GM12878 (cell line): Measurements from ENCODE around the gene KIF6. TPM values are rescaled to one million over a fixed set of nuclear protein-coding genes. Genes with fewer than 3 reads are reported as not detected.

ENCODE experiments used
- ATAC-seq: fragments of 200-7000 bp; cut with Tn5 transposase; 3 replicates; pipeline ENCODE4 v1.9.1; 2020; ENCODE audit warnings: mild to moderate bottlenecking, moderate library complexity
- BruUV-seq: library from RNA; stranded (reverse); fragments of 400-500 nt; replicated peaks from 2 replicates; lab custom pipeline; 2021; lab: Mats Ljungman, UMichigan
- CTCF ChIA-PET: fragments of 300-600 bp; sonication (Branson Sonifier 250); formaldehyde crosslinking; extraction: SDS; loops from one replicate; lab custom pipeline; 2021; ENCODE audit warnings: inconsistent platforms; lab: Yijun Ruan, JAX
- POLR2A ChIA-PET: fragments of 350-600 bp; formaldehyde crosslinking; extraction: SDS; loops from one replicate; lab custom pipeline; 2021; ENCODE audit warnings: inconsistent platforms; lab: Charles Lee
- RAD21 ChIA-PET: fragments of 300-600 bp; sonication (Branson Sonifier 250); formaldehyde crosslinking; loops from one replicate; lab custom pipeline; 2023; ENCODE audit warnings: antibody characterized with exemption; ENCODE audit not compliant: unreplicated experiment; lab: Charles Lee
- SMC1A ChIA-PET: fragments of 300-600 bp; sonication (Branson Sonifier 250); formaldehyde crosslinking; loops from one replicate; lab custom pipeline; 2023; ENCODE audit not compliant: unreplicated experiment, uncharacterized antibody; lab: Charles Lee
- DNase-seq: peaks from one replicate; pipeline ENCODE4 v3.0.0-alpha.2; 2011; ENCODE audit warnings: low read depth, low spot score
- FAIRE-seq: peaks from 3 replicates; lab custom pipeline; 2011; peaks lifted over from hg19 to GRCh38; lab: Jason Lieb, UNC
- H2AFZ ChIP-seq: 2 replicates; pipeline ENCODE4 v1.6.0; 2011; ENCODE audit warnings: low read depth, low read length, control low read depth; ENCODE audit not compliant: control insufficient read depth
- H3K27ac ChIP-seq: 2 replicates; pipeline ENCODE4 v1.5.1; 2011; ENCODE audit warnings: control low read depth; ENCODE audit not compliant: control insufficient read depth, insufficient read depth
- H3K27me3 ChIP-seq, 2 experiments: replicated peaks in 1 of 2; 2 replicates each; pipeline versions ENCODE4 v1.6.0 to v1.6.1; 2011; ENCODE audit warnings: low read length in 1 of 2; ENCODE audit not compliant: control insufficient read depth in 2 of 2, insufficient read depth in 2 of 2
- H3K36me3 ChIP-seq, 2 experiments: 2 replicates each; pipeline ENCODE4 v1.5.1; 2011; ENCODE audit warnings: low read length in 1 of 2; ENCODE audit not compliant: control insufficient read depth in 2 of 2, insufficient read depth in 2 of 2
- H3K4me1 ChIP-seq: 2 replicates; pipeline ENCODE4 v1.6.1; 2011; ENCODE audit warnings: mild to moderate bottlenecking, low read length, moderate library complexity, mixed read lengths; ENCODE audit not compliant: control insufficient read depth, insufficient read depth
- H3K4me2 ChIP-seq: 2 replicates; pipeline ENCODE4 v1.6.0; 2011; ENCODE audit warnings: control low read depth; ENCODE audit not compliant: control insufficient read depth, insufficient read depth
- H3K4me3 ChIP-seq: fragments of 200-600 bp; sonication (generic); 2 replicates; pipeline ENCODE4 v1.5.1; 2016
- H3K79me2 ChIP-seq: 2 replicates; pipeline ENCODE4 v1.6.0; 2011; ENCODE audit warnings: low read length; ENCODE audit not compliant: control insufficient read depth, insufficient read depth
- H3K9ac ChIP-seq: 2 replicates; pipeline ENCODE4 v1.8.0; 2011; ENCODE audit warnings: low read length, control low read depth, mixed read lengths; ENCODE audit not compliant: control insufficient read depth, insufficient read depth
- H3K9me3 ChIP-seq: replicated peaks from 3 replicates; pipeline ENCODE4 v1.5.1; 2011; ENCODE audit warnings: mild to moderate bottlenecking, low read length; ENCODE audit not compliant: control insufficient read depth, insufficient read depth
- H4K20me1 ChIP-seq: 2 replicates; pipeline ENCODE4 v1.6.0; 2011; ENCODE audit not compliant: control insufficient read depth, insufficient read depth
- FOS ChIP-seq: IDR thresholded peaks from 3 replicates; pipeline ENCODE4 v1.6.1; 2011; ENCODE audit warnings: borderline replicate concordance; ENCODE audit not compliant: insufficient read length; ENCODE audit errors: extremely low read depth
- LARP7 ChIP-seq: fragments of 450-650 bp; IDR thresholded peaks from 2 replicates; pipeline ENCODE4 v1.6.1; 2017; ENCODE audit warnings: mild to moderate bottlenecking
- MXI1 ChIP-seq: fragments of 150-350 bp; IDR thresholded peaks from 2 replicates; pipeline ENCODE4 v1.6.1; 2011; ENCODE audit warnings: low read depth, mild to moderate bottlenecking, inconsistent platforms, low read length, improper control_type of control experiment
- NRF1 ChIP-seq: conservative IDR thresholded peaks from 2 replicates; pipeline ENCODE4 v1.6.1; 2011; ENCODE audit warnings: mild to moderate bottlenecking, low read depth, low read length, improper control_type of control experiment
- POLR2AphosphoS2 ChIP-seq: IDR thresholded peaks from 2 replicates; pipeline ENCODE4 v1.6.1; 2011; ENCODE audit warnings: low read depth, mild to moderate bottlenecking, low read length, improper control_type of control experiment, moderate library complexity
- ZNF274 ChIP-seq: IDR thresholded peaks from one replicate; pipeline ENCODE4 v1.8.0; 2011; ENCODE audit not compliant: insufficient read length, insufficient read depth
- WGBS: methylation state at CpG from one replicate; pipeline ENCODE4 v1.1.6; 2016; ENCODE audit warnings: low lambda C conversion rate; ENCODE audit not compliant: insufficient replicate concordance, insufficient coverage; ENCODE audit errors: missing lambda C conversion rate; 5-methylcytosine and 5-hydroxymethylcytosine counted together
- in situ Hi-C: fragments of 300-500 bp; cut with MboI; formaldehyde crosslinking; loops from 9 replicates; pipeline ENCODE4 v1.14.3; 2018; ENCODE audit warnings: mixed read lengths
- intact Hi-C: fragments of 100-400 bp; cut with micrococcal nuclease; formaldehyde crosslinking; loops from one replicate; pipeline ENCODE4 v1.14.2; 2022; ENCODE audit not compliant: unreplicated experiment
- polyA plus RNA-seq, 11 experiments: library from polyadenylated mRNA; depleted of rRNA in 4 of 11; unstranded in 6 of 11; stranded (reverse) in 5 of 11; fragments of >200 nt; fragmentation: Nextera tagmentation in 4 of 11; fragmentation: Illumina TruSeq in 1 of 11; extraction: Ambion mirVana in 4 of 11; extraction: Trizol in 1 of 11; gene quantifications; 1 replicate in 1 of 11; 2 replicates in 10 of 11; pipeline versions ENCODE4 v1.2.1 to v1.2.3, GENCODE V29; 2011 to 2016; ENCODE audit warnings: inconsistent platforms in 2 of 11, missing spikeins in 2 of 11, low read depth in 1 of 11
- total RNA-seq, 4 experiments: library from RNA; depleted of rRNA in 3 of 4; stranded (reverse); fragments of >200 nt in 3 of 4; fragmentation: Illumina TruSeq in 1 of 4; extraction: Trizol in 1 of 4; gene quantifications; 2 replicates each; pipeline versions ENCODE4 v1.2.1 to v1.2.3, GENCODE V29; 2013 to 2021
- TF ChIP-seq, protein P1 (sequence below), 3 experiments: IDR thresholded peaks in 2 of 3; conservative IDR thresholded peaks in 1 of 3; 2 replicates each; pipeline ENCODE4 v1.5.1; 2011; ENCODE audit warnings: low read depth in 3 of 3, low read length in 3 of 3, mild to moderate bottlenecking in 3 of 3, control low read depth in 2 of 3, moderate library complexity in 2 of 3, inconsistent platforms in 1 of 3, mixed read lengths in 1 of 3; ENCODE audit not compliant: control insufficient read depth in 2 of 3, insufficient read depth in 1 of 3; ENCODE audit errors: extremely low read depth in 1 of 3
- TF ChIP-seq, protein P2 (sequence below): fragments of 450-650 bp; formaldehyde crosslinking; IDR thresholded peaks from 2 replicates; pipeline ENCODE4 v1.4.0; 2022; ENCODE audit warnings: mild to moderate bottlenecking, moderate library complexity
- TF ChIP-seq, protein P3 (sequence below): IDR thresholded peaks from 2 replicates; pipeline ENCODE4 v1.6.1; 2012; ENCODE audit warnings: mild to moderate bottlenecking, low read depth, low read length
- TF ChIP-seq, protein P4 (sequence below): fragments of 450-650 bp; IDR thresholded peaks from 2 replicates; pipeline ENCODE4 v1.6.1; 2016; ENCODE audit warnings: mild to moderate bottlenecking
- TF ChIP-seq, protein P5 (sequence below): IDR thresholded peaks from 2 replicates; pipeline ENCODE4 v1.6.1; 2011; ENCODE audit warnings: low read depth, low read length, improper control_type of control experiment, borderline replicate concordance

Gene KIF6
- total and polyA plus RNA-seq, 10 of the 15 experiments (the other 5 are each of a cell fraction or from before 2014, with no cell fraction given), result 0.09 to 1.0 (median 0.28) TPM

DNA sequence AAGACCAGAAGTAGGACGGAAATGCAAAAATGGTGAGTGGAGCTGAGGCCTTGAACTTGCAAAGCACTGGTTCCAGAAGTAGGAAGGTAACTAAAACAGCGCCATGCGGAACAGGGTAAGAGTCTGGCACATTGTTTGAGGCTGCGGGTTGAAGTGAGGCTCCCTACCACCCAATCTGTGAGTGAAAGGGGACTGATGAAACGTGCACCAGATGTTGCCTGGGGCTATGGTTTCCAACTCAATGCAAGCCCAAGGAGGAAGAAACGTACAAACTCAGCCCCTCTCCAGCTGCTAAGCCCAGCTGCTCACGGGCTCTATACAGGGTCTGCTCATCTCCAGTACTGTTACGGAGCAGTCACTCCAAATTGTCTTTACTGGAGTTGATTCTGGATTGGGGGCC lies 334.0 kb downstream of the KIF6 start:
- no peaks in the 10 kb centered on the region for H4K20me1 ChIP-seq
- TF ChIP-seq, protein P1, sequence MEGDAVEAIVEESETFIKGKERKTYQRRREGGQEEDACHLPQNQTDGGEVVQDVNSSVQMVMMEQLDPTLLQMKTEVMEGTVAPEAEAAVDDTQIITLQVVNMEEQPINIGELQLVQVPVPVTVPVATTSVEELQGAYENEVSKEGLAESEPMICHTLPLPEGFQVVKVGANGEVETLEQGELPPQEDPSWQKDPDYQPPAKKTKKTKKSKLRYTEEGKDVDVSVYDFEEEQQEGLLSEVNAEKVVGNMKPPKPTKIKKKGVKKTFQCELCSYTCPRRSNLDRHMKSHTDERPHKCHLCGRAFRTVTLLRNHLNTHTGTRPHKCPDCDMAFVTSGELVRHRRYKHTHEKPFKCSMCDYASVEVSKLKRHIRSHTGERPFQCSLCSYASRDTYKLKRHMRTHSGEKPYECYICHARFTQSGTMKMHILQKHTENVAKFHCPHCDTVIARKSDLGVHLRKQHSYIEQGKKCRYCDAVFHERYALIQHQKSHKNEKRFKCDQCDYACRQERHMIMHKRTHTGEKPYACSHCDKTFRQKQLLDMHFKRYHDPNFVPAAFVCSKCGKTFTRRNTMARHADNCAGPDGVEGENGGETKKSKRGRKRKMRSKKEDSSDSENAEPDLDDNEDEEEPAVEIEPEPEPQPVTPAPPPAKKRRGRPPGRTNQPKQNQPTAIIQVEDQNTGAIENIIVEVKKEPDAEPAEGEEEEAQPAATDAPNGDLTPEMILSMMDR (IDR thresholded peaks at IDR 0.05 in 2 of 3, conservative IDR thresholded peaks at IDR 0.05 in 1 of 3; ENCODE audit: control insufficient read depth in 2 of 3, extremely low read depth in 1 of 3, insufficient read depth in 1 of 3, low read depth in 3 of 3, low read length in 3 of 3), result no peak
- TF ChIP-seq LARP7 (no peak), FOS (no peak), POLR2AphosphoS2 (no peak), NRF1 (no peak), ZNF274 (no peak), MXI1 (no peak)
- TF ChIP-seq, protein P2, sequence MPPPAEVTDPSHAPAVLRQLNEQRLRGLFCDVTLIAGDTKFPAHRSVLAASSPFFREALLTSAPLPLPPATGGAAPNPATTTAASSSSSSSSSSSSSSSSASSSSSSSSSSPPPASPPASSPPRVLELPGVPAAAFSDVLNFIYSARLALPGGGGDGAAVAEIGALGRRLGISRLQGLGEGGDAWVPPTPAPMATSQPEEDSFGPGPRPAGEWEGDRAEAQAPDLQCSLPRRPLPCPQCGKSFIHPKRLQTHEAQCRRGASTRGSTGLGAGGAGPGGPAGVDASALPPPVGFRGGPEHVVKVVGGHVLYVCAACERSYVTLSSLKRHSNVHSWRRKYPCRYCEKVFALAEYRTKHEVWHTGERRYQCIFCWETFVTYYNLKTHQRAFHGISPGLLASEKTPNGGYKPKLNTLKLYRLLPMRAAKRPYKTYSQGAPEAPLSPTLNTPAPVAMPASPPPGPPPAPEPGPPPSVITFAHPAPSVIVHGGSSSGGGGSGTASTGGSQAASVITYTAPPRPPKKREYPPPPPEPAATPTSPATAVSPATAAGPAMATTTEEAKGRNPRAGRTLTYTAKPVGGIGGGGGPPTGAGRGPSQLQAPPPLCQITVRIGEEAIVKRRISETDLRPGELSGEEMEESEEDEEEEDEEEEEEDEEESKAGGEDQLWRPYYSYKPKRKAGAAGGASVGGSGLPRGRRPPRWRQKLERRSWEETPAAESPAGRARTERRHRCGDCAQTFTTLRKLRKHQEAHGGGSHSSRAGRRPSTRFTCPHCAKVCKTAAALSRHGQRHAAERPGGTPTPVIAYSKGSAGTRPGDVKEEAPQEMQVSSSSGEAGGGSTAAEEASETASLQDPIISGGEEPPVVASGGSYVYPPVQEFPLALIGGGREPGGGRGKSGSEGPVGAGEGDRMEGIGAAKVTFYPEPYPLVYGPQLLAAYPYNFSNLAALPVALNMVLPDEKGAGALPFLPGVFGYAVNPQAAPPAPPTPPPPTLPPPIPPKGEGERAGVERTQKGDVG (CRISPR knock-in tag), result no peak
- TF ChIP-seq, protein P3, sequence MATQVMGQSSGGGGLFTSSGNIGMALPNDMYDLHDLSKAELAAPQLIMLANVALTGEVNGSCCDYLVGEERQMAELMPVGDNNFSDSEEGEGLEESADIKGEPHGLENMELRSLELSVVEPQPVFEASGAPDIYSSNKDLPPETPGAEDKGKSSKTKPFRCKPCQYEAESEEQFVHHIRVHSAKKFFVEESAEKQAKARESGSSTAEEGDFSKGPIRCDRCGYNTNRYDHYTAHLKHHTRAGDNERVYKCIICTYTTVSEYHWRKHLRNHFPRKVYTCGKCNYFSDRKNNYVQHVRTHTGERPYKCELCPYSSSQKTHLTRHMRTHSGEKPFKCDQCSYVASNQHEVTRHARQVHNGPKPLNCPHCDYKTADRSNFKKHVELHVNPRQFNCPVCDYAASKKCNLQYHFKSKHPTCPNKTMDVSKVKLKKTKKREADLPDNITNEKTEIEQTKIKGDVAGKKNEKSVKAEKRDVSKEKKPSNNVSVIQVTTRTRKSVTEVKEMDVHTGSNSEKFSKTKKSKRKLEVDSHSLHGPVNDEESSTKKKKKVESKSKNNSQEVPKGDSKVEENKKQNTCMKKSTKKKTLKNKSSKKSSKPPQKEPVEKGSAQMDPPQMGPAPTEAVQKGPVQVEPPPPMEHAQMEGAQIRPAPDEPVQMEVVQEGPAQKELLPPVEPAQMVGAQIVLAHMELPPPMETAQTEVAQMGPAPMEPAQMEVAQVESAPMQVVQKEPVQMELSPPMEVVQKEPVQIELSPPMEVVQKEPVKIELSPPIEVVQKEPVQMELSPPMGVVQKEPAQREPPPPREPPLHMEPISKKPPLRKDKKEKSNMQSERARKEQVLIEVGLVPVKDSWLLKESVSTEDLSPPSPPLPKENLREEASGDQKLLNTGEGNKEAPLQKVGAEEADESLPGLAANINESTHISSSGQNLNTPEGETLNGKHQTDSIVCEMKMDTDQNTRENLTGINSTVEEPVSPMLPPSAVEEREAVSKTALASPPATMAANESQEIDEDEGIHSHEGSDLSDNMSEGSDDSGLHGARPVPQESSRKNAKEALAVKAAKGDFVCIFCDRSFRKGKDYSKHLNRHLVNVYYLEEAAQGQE, result no peak
- TF ChIP-seq, protein P4, sequence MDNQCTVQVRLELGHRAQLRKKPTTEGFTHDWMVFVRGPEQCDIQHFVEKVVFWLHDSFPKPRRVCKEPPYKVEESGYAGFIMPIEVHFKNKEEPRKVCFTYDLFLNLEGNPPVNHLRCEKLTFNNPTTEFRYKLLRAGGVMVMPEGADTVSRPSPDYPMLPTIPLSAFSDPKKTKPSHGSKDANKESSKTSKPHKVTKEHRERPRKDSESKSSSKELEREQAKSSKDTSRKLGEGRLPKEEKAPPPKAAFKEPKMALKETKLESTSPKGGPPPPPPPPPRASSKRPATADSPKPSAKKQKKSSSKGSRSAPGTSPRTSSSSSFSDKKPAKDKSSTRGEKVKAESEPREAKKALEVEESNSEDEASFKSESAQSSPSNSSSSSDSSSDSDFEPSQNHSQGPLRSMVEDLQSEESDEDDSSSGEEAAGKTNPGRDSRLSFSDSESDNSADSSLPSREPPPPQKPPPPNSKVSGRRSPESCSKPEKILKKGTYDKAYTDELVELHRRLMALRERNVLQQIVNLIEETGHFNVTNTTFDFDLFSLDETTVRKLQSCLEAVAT, result no peak
- TF ChIP-seq, protein P5, sequence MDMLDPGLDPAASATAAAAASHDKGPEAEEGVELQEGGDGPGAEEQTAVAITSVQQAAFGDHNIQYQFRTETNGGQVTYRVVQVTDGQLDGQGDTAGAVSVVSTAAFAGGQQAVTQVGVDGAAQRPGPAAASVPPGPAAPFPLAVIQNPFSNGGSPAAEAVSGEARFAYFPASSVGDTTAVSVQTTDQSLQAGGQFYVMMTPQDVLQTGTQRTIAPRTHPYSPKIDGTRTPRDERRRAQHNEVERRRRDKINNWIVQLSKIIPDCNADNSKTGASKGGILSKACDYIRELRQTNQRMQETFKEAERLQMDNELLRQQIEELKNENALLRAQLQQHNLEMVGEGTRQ, result no peak

More for the DNA sequence above, 334.0 kb downstream of the KIF6 start:
- no peaks in the 10 kb centered on the region; the same call in 1 of the 2 replicates for H3K4me1 ChIP-seq
- ATAC-seq (no peak), FAIRE-seq (no peak), DNase-seq (no peak)
- no peak overlapping the region for H3K4me3 ChIP-seq
- no peak overlapping the region for H3K9ac ChIP-seq
- no peaks in the 10 kb centered on the region for H3K9me3 ChIP-seq
- WGBS, result 50% methylated on average over 8 of the region's 8 CpGs
- H3K36me3 ChIP-seq, result no peaks in the 10 kb centered on the region
- in situ Hi-C loops (no loop called here), intact Hi-C loops (no loop called here)
- H3K79me2 ChIP-seq, result no peaks in the 10 kb centered on the region
- H3K4me2 ChIP-seq, result no peak overlapping the region
- H2AFZ ChIP-seq, result no peak overlapping the region
- H3K27ac ChIP-seq, result no peak overlapping the region
- no TSS peak for BruUV-seq
- ChIA-PET SMC1A (no interaction called here), POLR2A (no interaction called here), CTCF (no interaction called here), RAD21 (no interaction called here)
- peaks cover 0 to 3% of the 10 kb centered on the region in 2 experiments; a peak in 1 of 4 replicates for H3K27me3 ChIP-seq
